Measurements from ENCODE around the gene ARSB.

Gene ARSB

DNA sequence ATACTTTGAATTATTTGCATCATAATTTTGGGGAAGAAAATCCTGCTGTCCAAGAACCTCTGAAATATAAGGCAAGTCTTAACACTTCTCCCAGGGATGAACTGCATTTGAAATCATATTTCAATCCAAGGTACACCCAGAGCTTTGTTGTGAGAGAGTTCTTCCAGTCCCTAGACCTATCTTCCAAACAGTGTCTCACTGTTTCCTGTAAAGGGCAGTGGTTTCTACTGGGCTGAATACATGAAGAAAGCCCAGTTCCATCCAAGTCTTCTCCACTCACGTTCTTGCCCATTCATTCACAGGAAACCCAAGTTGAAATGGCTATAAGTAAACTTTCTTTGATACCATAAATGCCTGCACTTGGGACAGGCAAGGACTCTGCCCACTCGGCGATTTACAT is 228.3 kb downstream of the ARSB start:
- DNase-seq (ENCODE audit: low spot score): no peak
- no peak for ATAC-seq (ENCODE audit: low read depth)

GRCh38 chr5:78755822-78756429 is 229.2 kb downstream of the ARSB start:
- Histone ChIP-seq H3K4me1 (ENCODE audit: insufficient read depth, poor library complexity, severe bottlenecking) (peaks cover 3% of the 10 kb centered on the region), H3K4me3 (ENCODE audit: severe bottlenecking) (no peak overlapping the region), H3K36me3 (ENCODE audit: low read depth) (no peaks in the 10 kb centered on the region), H3K27me3 (ENCODE audit: insufficient read depth, poor library complexity, severe bottlenecking) (no peaks in the 10 kb centered on the region), H3K9me3 (ENCODE audit: severe bottlenecking) (no peaks in the 10 kb centered on the region), H3K27ac (ENCODE audit: poor library complexity, severe bottlenecking) (no peak overlapping the region)
- ATAC-seq (ENCODE audit: low read depth) (no peak; the same call in 2 of the 3 replicates), DNase-seq (ENCODE audit: low spot score) (no peak)
- TF ChIP-seq, protein P1, sequence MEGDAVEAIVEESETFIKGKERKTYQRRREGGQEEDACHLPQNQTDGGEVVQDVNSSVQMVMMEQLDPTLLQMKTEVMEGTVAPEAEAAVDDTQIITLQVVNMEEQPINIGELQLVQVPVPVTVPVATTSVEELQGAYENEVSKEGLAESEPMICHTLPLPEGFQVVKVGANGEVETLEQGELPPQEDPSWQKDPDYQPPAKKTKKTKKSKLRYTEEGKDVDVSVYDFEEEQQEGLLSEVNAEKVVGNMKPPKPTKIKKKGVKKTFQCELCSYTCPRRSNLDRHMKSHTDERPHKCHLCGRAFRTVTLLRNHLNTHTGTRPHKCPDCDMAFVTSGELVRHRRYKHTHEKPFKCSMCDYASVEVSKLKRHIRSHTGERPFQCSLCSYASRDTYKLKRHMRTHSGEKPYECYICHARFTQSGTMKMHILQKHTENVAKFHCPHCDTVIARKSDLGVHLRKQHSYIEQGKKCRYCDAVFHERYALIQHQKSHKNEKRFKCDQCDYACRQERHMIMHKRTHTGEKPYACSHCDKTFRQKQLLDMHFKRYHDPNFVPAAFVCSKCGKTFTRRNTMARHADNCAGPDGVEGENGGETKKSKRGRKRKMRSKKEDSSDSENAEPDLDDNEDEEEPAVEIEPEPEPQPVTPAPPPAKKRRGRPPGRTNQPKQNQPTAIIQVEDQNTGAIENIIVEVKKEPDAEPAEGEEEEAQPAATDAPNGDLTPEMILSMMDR (IDR thresholded peaks at IDR 0.05; ENCODE audit: poor library complexity, severe bottlenecking): no peak

More for the DNA sequence above, 228.3 kb downstream of the ARSB start:
- Histone ChIP-seq H3K4me1 (ENCODE audit: insufficient read depth, poor library complexity, severe bottlenecking) (peaks cover 3% of the 10 kb centered on the region), H3K27me3 (ENCODE audit: insufficient read depth, poor library complexity, severe bottlenecking) (no peaks in the 10 kb centered on the region), H3K9me3 (ENCODE audit: severe bottlenecking) (no peaks in the 10 kb centered on the region), H3K27ac (ENCODE audit: poor library complexity, severe bottlenecking) (no peak overlapping the region), H3K36me3 (ENCODE audit: low read depth) (no peaks in the 10 kb centered on the region), H3K4me3 (ENCODE audit: severe bottlenecking) (no peak overlapping the region)
- TF ChIP-seq, protein P1 (IDR thresholded peaks at IDR 0.05; ENCODE audit: poor library complexity, severe bottlenecking): no peak

GRCh38 chr5:78754655-78755054 is 230.5 kb downstream of the ARSB start:
- Histone ChIP-seq H3K4me1 (ENCODE audit: insufficient read depth, poor library complexity, severe bottlenecking) (peaks cover 3% of the 10 kb centered on the region), H3K4me3 (ENCODE audit: severe bottlenecking) (no peak overlapping the region), H3K9me3 (ENCODE audit: severe bottlenecking) (no peaks in the 10 kb centered on the region), H3K27ac (ENCODE audit: poor library complexity, severe bottlenecking) (no peak overlapping the region), H3K27me3 (ENCODE audit: insufficient read depth, poor library complexity, severe bottlenecking) (no peaks in the 10 kb centered on the region), H3K36me3 (ENCODE audit: low read depth) (no peaks in the 10 kb centered on the region)
- TF ChIP-seq, protein P1 (IDR thresholded peaks at IDR 0.05; ENCODE audit: poor library complexity, severe bottlenecking): no peak
- DNase-seq (ENCODE audit: low spot score) (no peak), ATAC-seq (ENCODE audit: low read depth) (no peak)

DNA sequence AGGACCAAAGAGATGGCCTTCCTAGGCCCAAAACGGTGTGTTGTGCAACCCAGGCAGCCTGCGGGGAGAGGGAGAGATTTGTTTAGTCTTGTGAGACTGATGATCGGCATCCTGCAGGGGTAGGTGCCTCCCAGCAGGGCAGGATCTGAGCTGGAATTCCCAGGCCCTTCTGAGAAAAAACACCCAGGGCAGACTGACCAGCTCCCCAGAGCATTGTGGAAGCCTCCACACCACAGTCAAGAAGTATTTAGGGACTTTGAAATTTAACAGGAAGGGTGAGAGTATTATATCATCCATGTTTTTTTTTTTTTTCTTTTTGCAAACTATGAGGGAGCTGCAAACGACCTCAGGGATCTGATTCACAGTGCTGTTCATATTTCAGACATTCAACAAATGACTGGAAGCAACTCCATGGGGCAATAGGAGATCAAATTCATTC is 232.0 kb downstream of the ARSB start:
- Histone ChIP-seq H3K4me3 (ENCODE audit: severe bottlenecking) (no peak overlapping the region), H3K36me3 (ENCODE audit: low read depth) (no peaks in the 10 kb centered on the region), H3K9me3 (ENCODE audit: severe bottlenecking) (no peaks in the 10 kb centered on the region), H3K27me3 (ENCODE audit: insufficient read depth, poor library complexity, severe bottlenecking) (no peaks in the 10 kb centered on the region), H3K4me1 (ENCODE audit: insufficient read depth, poor library complexity, severe bottlenecking) (no peaks in the 10 kb centered on the region), H3K27ac (ENCODE audit: poor library complexity, severe bottlenecking) (no peak overlapping the region)
- DNase-seq (ENCODE audit: low spot score) (no peak), ATAC-seq (ENCODE audit: low read depth) (no peak)
- TF ChIP-seq, protein P1 (IDR thresholded peaks at IDR 0.05; ENCODE audit: poor library complexity, severe bottlenecking): no peak

GRCh38 chr5:78751872-78752271 is 233.2 kb downstream of the ARSB start:
- Histone ChIP-seq H3K27ac (ENCODE audit: poor library complexity, severe bottlenecking) (no peak overlapping the region), H3K27me3 (ENCODE audit: insufficient read depth, poor library complexity, severe bottlenecking) (no peaks in the 10 kb centered on the region), H3K9me3 (ENCODE audit: severe bottlenecking) (no peaks in the 10 kb centered on the region), H3K36me3 (ENCODE audit: low read depth) (no peaks in the 10 kb centered on the region), H3K4me1 (ENCODE audit: insufficient read depth, poor library complexity, severe bottlenecking) (no peaks in the 10 kb centered on the region), H3K4me3 (ENCODE audit: severe bottlenecking) (no peak overlapping the region)
- DNase-seq (ENCODE audit: low spot score): no peak
- no peak for ATAC-seq (ENCODE audit: low read depth)
- TF ChIP-seq, protein P1 (IDR thresholded peaks at IDR 0.05; ENCODE audit: poor library complexity, severe bottlenecking): no peak

Measured in RWPE2 (cell line).